Right ventricle myocardium superior (tissue), 1 donor: ENCODE data around the gene SLC37A1. TPM values are rescaled to one million over a fixed set of nuclear protein-coding genes. Genes with fewer than 3 reads are reported as not detected.

Experiments
- total RNA-seq: library from RNA; stranded (reverse); fragmentation: NEBNext Ultra II Directional; extraction: Animal tissue kit (Norgen Biotek cat#: 25700); gene quantifications from one replicate; pipeline ENCODE4 v1.2.1, GENCODE V29; 2021
- donor health status: DM: no; HTN: yes; CAD: no; lungs with severe emphysema.

Gene SLC37A1
- total RNA-seq, 1 donor from 2014 or later, result 3.8 TPM

Other genes with a start within 250 kb of the SLC37A1 start
- gene TFF3, start 198.4 kb upstream of the SLC37A1 start, total RNA-seq, result 1.00 TPM
- not detected for gene TFF2, start 162.9 kb upstream of the SLC37A1 start, total RNA-seq
- gene TFF1, start 147.3 kb upstream of the SLC37A1 start, total RNA-seq, result not detected
- not detected for gene TMPRSS3, start 117.8 kb upstream of the SLC37A1 start, total RNA-seq
- gene UBASH3A, start 110.0 kb upstream of the SLC37A1 start, total RNA-seq, result not detected
- gene RSPH1, start 17.6 kb upstream of the SLC37A1 start, total RNA-seq, result not detected
- 3.3 TPM for gene PDE9A, start 139.8 kb downstream of the SLC37A1 start, total RNA-seq